ENCODE measurements around the gene BDKRB2.

DNA sequence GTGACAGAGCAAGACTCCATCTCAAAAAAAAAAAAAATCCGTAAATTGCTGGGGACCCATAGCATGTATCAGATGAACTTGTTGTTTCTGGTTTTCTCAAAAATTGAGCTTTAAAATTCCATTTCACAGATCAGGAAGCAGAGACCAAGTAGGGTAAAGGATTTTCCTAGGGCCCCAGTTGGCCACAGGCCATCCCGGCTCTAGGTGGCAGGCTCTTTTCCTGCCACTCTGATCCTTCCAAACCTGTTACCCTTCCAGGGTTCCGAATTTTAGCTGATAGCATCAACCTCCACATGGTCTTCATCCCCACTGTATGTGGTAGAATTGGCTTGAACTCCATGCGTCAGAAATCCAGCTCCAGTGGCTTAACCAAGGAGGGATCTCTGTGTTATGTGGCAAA lies 36.1 kb upstream of the BDKRB2 start:
- TF ChIP-seq CTCF (IDR thresholded peaks at IDR 0.05) (no peak), POLR2AphosphoS5 (IDR thresholded peaks at IDR 0.05; ENCODE audit: low read depth, low read length) (no peak)
